ENCODE results near the gene RPN1. TPM values are rescaled to one million over a fixed set of nuclear protein-coding genes. Genes with fewer than 3 reads are reported as not detected.
"Not testable (repeated sequence)": the region's sequence is repeated elsewhere in the genome, so short reads cannot be mapped to it uniquely, and the experiment has no call there.

The RPN1 gene
- total RNA-seq, 1 donor = 473 TPM

- Histone ChIP-seq H3K27me3 (ENCODE audit: insufficient read depth, low read length) (peaks cover 11% of the 10 kb centered on the region), H3K9me3 (ENCODE audit: low read depth, low read length) (no peaks in the 10 kb centered on the region), H3K36me3 (ENCODE audit: insufficient read depth, low read length) (no peaks in the 10 kb centered on the region), H3K79me2 (ENCODE audit: insufficient read depth, low read length) (no peaks in the 10 kb centered on the region), H2AFZ (ENCODE audit: low read length) (no peak overlapping the region), H3K4me3 (ENCODE audit: insufficient read depth, low read length) (no peak overlapping the region), H3K4me1 (ENCODE audit: insufficient read depth, low read length) (no peaks in the 10 kb centered on the region), H3K4me2 (ENCODE audit: insufficient read depth, low read length) (no peak overlapping the region), H3K27ac (ENCODE audit: low read depth, low read length) (no peak overlapping the region), H4K20me1 (ENCODE audit: insufficient read depth, low read length) (no peaks in the 10 kb centered on the region)
- peak; percentile 58 for DNase-seq (ENCODE audit: insufficient read length, low spot score, missing footprints)
- no peak for TF ChIP-seq CTCF (IDR thresholded peaks at IDR 0.05; ENCODE audit: extremely low read depth, low read depth, low read length)
These were observed 62.5 kb downstream of the RPN1 start for GRCh38 chr3:128588147-128588546.

- H4K20me1 ChIP-seq (ENCODE audit: insufficient read depth, low read length) = no peaks in the 10 kb centered on the region
- no peaks in the 10 kb centered on the region for H3K9me3 ChIP-seq (ENCODE audit: low read depth, low read length)
- DNase-seq (ENCODE audit: insufficient read length, low spot score, missing footprints) = no peak
- peaks cover 14% of the 10 kb centered on the region for H3K27me3 ChIP-seq (ENCODE audit: insufficient read depth, low read length)
- no peak overlapping the region for H3K4me3 ChIP-seq (ENCODE audit: insufficient read depth, low read length)
- no peak for TF ChIP-seq CTCF (IDR thresholded peaks at IDR 0.05; ENCODE audit: extremely low read depth, low read depth, low read length)
- H3K27ac ChIP-seq (ENCODE audit: low read depth, low read length) = no peak overlapping the region
- no peak overlapping the region for H2AFZ ChIP-seq (ENCODE audit: low read length)
- H3K79me2 ChIP-seq (ENCODE audit: insufficient read depth, low read length) = no peaks in the 10 kb centered on the region
- no peaks in the 10 kb centered on the region for H3K4me1 ChIP-seq (ENCODE audit: insufficient read depth, low read length)
- no peak overlapping the region for H3K4me2 ChIP-seq (ENCODE audit: insufficient read depth, low read length)
- H3K36me3 ChIP-seq (ENCODE audit: insufficient read depth, low read length) = no peaks in the 10 kb centered on the region
These were observed 63.2 kb downstream of the RPN1 start for GRCh38 chr3:128587391-128587790.

- peaks cover 12% of the 10 kb centered on the region for H3K27me3 ChIP-seq (ENCODE audit: insufficient read depth, low read length)
- not testable (repeated sequence) for DNase-seq (ENCODE audit: insufficient read length, low spot score, missing footprints); H2AFZ ChIP-seq (ENCODE audit: low read length); H3K9me3 ChIP-seq (ENCODE audit: low read depth, low read length); H3K79me2 ChIP-seq (ENCODE audit: insufficient read depth, low read length); H3K4me3 ChIP-seq (ENCODE audit: insufficient read depth, low read length); H3K27ac ChIP-seq (ENCODE audit: low read depth, low read length); H3K4me1 ChIP-seq (ENCODE audit: insufficient read depth, low read length); H4K20me1 ChIP-seq (ENCODE audit: insufficient read depth, low read length); H3K36me3 ChIP-seq (ENCODE audit: insufficient read depth, low read length); H3K4me2 ChIP-seq (ENCODE audit: insufficient read depth, low read length)
These were observed 63.7 kb downstream of the RPN1 start for GRCh38 chr3:128586932-128587331.

GRCh38 chr3:128586391-128586790, 64.2 kb downstream of the RPN1 start:
- not testable (repeated sequence) for H3K4me3 ChIP-seq (ENCODE audit: insufficient read depth, low read length); DNase-seq (ENCODE audit: insufficient read length, low spot score, missing footprints); H2AFZ ChIP-seq (ENCODE audit: low read length); H3K79me2 ChIP-seq (ENCODE audit: insufficient read depth, low read length); H3K36me3 ChIP-seq (ENCODE audit: insufficient read depth, low read length); H3K9me3 ChIP-seq (ENCODE audit: low read depth, low read length); H3K4me2 ChIP-seq (ENCODE audit: insufficient read depth, low read length); H3K4me1 ChIP-seq (ENCODE audit: insufficient read depth, low read length); H3K27ac ChIP-seq (ENCODE audit: low read depth, low read length); H4K20me1 ChIP-seq (ENCODE audit: insufficient read depth, low read length)
- peaks cover 12% of the 10 kb centered on the region for H3K27me3 ChIP-seq (ENCODE audit: insufficient read depth, low read length)

GRCh38 chr3:128585974-128586373, 64.6 kb downstream of the RPN1 start:
- DNase-seq (ENCODE audit: insufficient read length, low spot score, missing footprints) = no peak
- no peak overlapping the region for H2AFZ ChIP-seq (ENCODE audit: low read length)
- no peak for TF ChIP-seq CTCF (IDR thresholded peaks at IDR 0.05; ENCODE audit: extremely low read depth, low read depth, low read length)

More at GRCh38 chr3:128585974-128586373, 64.6 kb downstream of the RPN1 start:
- no peaks in the 10 kb centered on the region for H3K36me3 ChIP-seq (ENCODE audit: insufficient read depth, low read length)
- H3K4me2 ChIP-seq (ENCODE audit: insufficient read depth, low read length) = no peak overlapping the region
- H3K4me1 ChIP-seq (ENCODE audit: insufficient read depth, low read length) = no peaks in the 10 kb centered on the region
- H3K27me3 ChIP-seq (ENCODE audit: insufficient read depth, low read length) = peaks cover 12% of the 10 kb centered on the region
- H3K79me2 ChIP-seq (ENCODE audit: insufficient read depth, low read length) = no peaks in the 10 kb centered on the region
- no peaks in the 10 kb centered on the region for H4K20me1 ChIP-seq (ENCODE audit: insufficient read depth, low read length)
- no peak overlapping the region for H3K27ac ChIP-seq (ENCODE audit: low read depth, low read length)
- no peak overlapping the region for H3K4me3 ChIP-seq (ENCODE audit: insufficient read depth, low read length)
- no peaks in the 10 kb centered on the region for H3K9me3 ChIP-seq (ENCODE audit: low read depth, low read length)

All from osteoblast (primary cell).